ENCODE results near the gene ANKH. TPM values are rescaled to one million over a fixed set of nuclear protein-coding genes. Genes with fewer than 3 reads are reported as not detected.

The ANKH gene
- total and polyA plus RNA-seq, 2 of the 13 experiments (the other 11 are each of a cell fraction or from before 2014, with no cell fraction given) = 25.0 to 36.0 TPM

DNA sequence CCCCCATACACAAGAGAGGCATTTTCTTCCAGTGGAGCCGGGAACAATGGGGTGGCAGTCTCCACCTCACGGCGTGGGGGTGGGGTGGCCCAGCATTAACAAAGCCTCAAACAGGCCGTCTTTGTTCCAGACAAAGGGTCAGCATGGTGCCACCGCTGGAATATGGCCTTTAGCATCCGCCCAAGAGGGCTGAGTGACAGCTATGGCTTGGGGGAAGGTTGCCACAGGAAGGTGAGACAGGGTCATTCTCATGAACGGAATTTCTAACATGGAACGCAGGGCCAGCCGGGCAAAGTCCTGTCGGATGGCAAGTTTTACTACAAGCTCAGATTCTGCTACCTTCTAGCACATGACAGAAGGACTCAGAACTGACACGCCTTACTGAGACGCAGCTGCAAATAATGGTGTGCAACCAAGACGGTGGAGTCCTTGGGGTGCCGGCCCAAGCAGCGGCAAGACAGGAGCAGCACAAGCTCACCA lies 143.1 kb downstream of the ANKH start (continued):
- TF ChIP-seq, protein P1, sequence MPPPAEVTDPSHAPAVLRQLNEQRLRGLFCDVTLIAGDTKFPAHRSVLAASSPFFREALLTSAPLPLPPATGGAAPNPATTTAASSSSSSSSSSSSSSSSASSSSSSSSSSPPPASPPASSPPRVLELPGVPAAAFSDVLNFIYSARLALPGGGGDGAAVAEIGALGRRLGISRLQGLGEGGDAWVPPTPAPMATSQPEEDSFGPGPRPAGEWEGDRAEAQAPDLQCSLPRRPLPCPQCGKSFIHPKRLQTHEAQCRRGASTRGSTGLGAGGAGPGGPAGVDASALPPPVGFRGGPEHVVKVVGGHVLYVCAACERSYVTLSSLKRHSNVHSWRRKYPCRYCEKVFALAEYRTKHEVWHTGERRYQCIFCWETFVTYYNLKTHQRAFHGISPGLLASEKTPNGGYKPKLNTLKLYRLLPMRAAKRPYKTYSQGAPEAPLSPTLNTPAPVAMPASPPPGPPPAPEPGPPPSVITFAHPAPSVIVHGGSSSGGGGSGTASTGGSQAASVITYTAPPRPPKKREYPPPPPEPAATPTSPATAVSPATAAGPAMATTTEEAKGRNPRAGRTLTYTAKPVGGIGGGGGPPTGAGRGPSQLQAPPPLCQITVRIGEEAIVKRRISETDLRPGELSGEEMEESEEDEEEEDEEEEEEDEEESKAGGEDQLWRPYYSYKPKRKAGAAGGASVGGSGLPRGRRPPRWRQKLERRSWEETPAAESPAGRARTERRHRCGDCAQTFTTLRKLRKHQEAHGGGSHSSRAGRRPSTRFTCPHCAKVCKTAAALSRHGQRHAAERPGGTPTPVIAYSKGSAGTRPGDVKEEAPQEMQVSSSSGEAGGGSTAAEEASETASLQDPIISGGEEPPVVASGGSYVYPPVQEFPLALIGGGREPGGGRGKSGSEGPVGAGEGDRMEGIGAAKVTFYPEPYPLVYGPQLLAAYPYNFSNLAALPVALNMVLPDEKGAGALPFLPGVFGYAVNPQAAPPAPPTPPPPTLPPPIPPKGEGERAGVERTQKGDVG (CRISPR knock-in tag; IDR thresholded peaks at IDR 0.05; ENCODE audit: borderline replicate concordance) = peak; percentile 96
- TF ChIP-seq FOXK1 (CRISPR knock-in tag; IDR thresholded peaks at IDR 0.05; ENCODE audit: borderline replicate concordance, low read depth) (peak; percentile 62; the same call in 1 of the 2 replicates), NCOR1 (IDR thresholded peaks at IDR 0.05; ENCODE audit: borderline replicate concordance, low read length) (peak; percentile 99), ZMYM4 (CRISPR knock-in tag; IDR thresholded peaks at IDR 0.05) (peak; percentile 85), HDAC1 (CRISPR knock-in tag; IDR thresholded peaks at IDR 0.05) (peak; percentile 79), ZNF644 (CRISPR knock-in tag; IDR thresholded peaks at IDR 0.05; ENCODE audit: low read depth) (peak; percentile 95), NONO (IDR thresholded peaks at IDR 0.05) (no peak), NONO (CRISPR knock-in tag; conservative IDR thresholded peaks at IDR 0.05) (peak; percentile 76), ZNF792 (CRISPR knock-in tag; IDR thresholded peaks at IDR 0.05) (peak; percentile 72), IRF9 (CRISPR knock-in tag; IDR thresholded peaks at IDR 0.05; ENCODE audit: borderline replicate concordance) (peak; percentile 50; the same call in 1 of the 2 replicates), ZNF331 (CRISPR knock-in tag; IDR thresholded peaks at IDR 0.05) (peak; percentile 59; the same call in 1 of the 2 replicates), KDM5B (CRISPR knock-in tag; IDR thresholded peaks at IDR 0.05; ENCODE audit: borderline replicate concordance) (no peak; the same call in 1 of the 2 replicates), CEBPB (IDR thresholded peaks at IDR 0.05; ENCODE audit: borderline replicate concordance, low read depth, low read length) (peak; percentile 54; the same call in 1 of the 2 replicates), MIXL1 (CRISPR knock-in tag; IDR thresholded peaks at IDR 0.05) (peak; percentile 64), HNRNPH1 (optimal IDR thresholded peaks at IDR 0.05; ENCODE audit: low read depth, low read length) (no peak), MIER3 (CRISPR knock-in tag; IDR thresholded peaks at IDR 0.05; ENCODE audit: borderline replicate concordance) (peak; percentile 89; the same call in 1 of the 2 replicates), ZNF230 (CRISPR knock-in tag; IDR thresholded peaks at IDR 0.05) (peak; percentile 62; the same call in 1 of the 2 replicates), HOXA3 (CRISPR knock-in tag; IDR thresholded peaks at IDR 0.05) (peak; percentile 92), ZNF556 (CRISPR knock-in tag; IDR thresholded peaks at IDR 0.05; ENCODE audit: borderline replicate concordance) (peak; percentile 57; the same call in 1 of the 2 replicates), SMYD3 (CRISPR knock-in tag; IDR thresholded peaks at IDR 0.05) (0 out of 2 replicates have a peak, but pooled peaks have one; percentile 25), ZNF878 (CRISPR knock-in tag; IDR thresholded peaks at IDR 0.05) (no peak), ZBTB20 (CRISPR knock-in tag; IDR thresholded peaks at IDR 0.05; ENCODE audit: borderline replicate concordance, low read depth) (peak; percentile 39; the same call in 1 of the 2 replicates), GATA4 (IDR thresholded peaks at IDR 0.05; ENCODE audit: borderline replicate concordance, low read depth) (peak; percentile 60; the same call in 1 of the 2 replicates), STAG1 (CRISPR knock-in tag; IDR thresholded peaks at IDR 0.05) (peak; percentile 37; the same call in 1 of the 2 replicates), ZNF441 (CRISPR knock-in tag; IDR thresholded peaks at IDR 0.05; ENCODE audit: borderline replicate concordance) (peak; percentile 87), ERF (CRISPR knock-in tag; IDR thresholded peaks at IDR 0.05) (peak; percentile 74; the same call in 1 of the 2 replicates)
- TF ChIP-seq, protein P2, sequence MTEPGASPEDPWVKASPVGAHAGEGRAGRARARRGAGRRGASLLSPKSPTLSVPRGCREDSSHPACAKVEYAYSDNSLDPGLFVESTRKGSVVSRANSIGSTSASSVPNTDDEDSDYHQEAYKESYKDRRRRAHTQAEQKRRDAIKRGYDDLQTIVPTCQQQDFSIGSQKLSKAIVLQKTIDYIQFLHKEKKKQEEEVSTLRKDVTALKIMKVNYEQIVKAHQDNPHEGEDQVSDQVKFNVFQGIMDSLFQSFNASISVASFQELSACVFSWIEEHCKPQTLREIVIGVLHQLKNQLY (CRISPR knock-in tag; IDR thresholded peaks at IDR 0.05) = 0 out of 2 replicates have a peak, but pooled peaks have one; percentile 30
